Lower leg skin (tissue), 3 donors: ENCODE results near the gene PARL.

Experiments used
- POLR2A ChIP-seq, 2 donors: fragments of 450-650 bp; IDR thresholded peaks; one replicate each; pipeline ENCODE4 v1.6.1; 2016 to 2017; ENCODE audit warnings: antibody characterized with exemption in 2 of 2, mild to moderate bottlenecking in 1 of 2, moderate library complexity in 1 of 2
- TF ChIP-seq, protein P1 (sequence below), 3 donors: fragments of 450-650 bp; IDR thresholded peaks; one replicate each; pipeline ENCODE4 v1.5.1; 2016; ENCODE audit warnings: antibody characterized with exemption in 3 of 3, mild to moderate bottlenecking in 3 of 3, moderate library complexity in 2 of 3

DNA sequence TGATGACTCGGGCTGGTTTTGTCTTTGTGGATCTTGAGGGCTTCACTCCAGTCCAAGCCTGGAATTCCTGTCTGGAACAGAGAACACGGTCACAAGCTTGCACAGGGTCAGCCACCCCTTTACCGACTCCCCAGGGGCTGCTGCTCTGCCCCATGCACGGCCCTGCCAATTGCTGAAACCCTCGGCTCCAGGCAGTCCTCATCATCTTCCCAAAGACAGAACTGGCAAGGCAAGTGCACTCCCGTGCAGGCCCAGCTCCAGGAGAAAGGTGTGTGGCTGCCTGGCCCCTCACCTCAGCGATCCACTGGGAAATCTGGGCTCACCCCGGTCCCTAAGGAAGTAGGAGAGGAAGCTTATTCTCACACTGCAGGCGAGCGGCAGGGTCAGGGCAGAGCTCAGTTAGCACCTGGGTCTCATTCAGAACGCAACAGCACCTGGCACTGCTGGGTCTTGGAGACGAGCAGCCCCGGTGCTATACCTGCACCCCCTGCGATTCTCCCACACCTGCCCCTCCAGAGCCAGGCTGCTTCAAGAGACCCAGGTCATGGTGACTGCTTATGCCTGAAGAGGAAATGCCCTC lies 66.5 kb downstream of the PARL start:
- TF ChIP-seq, protein P1, sequence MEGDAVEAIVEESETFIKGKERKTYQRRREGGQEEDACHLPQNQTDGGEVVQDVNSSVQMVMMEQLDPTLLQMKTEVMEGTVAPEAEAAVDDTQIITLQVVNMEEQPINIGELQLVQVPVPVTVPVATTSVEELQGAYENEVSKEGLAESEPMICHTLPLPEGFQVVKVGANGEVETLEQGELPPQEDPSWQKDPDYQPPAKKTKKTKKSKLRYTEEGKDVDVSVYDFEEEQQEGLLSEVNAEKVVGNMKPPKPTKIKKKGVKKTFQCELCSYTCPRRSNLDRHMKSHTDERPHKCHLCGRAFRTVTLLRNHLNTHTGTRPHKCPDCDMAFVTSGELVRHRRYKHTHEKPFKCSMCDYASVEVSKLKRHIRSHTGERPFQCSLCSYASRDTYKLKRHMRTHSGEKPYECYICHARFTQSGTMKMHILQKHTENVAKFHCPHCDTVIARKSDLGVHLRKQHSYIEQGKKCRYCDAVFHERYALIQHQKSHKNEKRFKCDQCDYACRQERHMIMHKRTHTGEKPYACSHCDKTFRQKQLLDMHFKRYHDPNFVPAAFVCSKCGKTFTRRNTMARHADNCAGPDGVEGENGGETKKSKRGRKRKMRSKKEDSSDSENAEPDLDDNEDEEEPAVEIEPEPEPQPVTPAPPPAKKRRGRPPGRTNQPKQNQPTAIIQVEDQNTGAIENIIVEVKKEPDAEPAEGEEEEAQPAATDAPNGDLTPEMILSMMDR (IDR thresholded peaks at IDR 0.05), result no peak
- TF ChIP-seq POLR2A (IDR thresholded peaks at IDR 0.05), result no peak
